ENCODE data around the gene TGFB1. TPM values are rescaled to one million over a fixed set of nuclear protein-coding genes. Genes with fewer than 3 reads are reported as not detected.

The TGFB1 gene
- total and polyA plus RNA-seq, 9 of the 15 experiments (the other 6 are each of a cell fraction or from before 2014, with no cell fraction given) = 0.24 to 159 (median 17.2) TPM

DNA sequence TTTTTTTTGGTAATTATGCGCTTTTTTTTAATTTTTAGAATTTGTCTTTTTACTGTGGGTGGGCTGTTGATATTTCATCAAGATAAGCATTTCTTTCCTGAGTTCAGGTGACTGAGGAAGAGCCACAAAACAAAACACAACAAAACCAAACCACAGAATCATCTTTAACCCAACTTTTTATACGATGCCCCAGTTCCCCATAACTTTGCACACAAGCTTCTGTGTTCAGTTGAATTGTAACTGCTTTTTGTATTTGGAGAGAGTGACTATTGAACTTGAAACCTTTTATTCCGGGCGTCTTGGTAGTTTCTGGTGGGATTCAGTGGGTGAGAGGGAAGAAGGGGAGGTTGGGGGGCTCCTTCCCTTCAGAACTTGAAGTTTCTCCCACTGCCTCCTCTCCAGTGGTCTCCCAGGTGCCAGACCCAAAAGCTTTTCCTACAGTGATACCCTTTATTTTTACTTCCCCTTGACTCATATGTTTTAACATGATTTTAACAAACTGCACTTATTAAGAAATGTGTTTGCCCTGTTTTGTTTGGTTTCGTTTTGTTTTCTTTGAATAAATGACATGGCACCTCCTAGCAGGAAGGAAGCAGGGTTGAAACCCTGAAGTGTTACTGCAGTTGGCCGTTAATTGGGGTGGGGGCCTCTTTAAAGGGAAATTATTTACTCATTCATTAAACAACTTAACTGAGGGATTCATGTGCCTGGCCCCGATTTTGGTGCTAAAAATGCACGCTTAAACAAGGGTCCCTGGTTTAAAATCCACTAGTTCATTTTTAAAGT, 46.4 kb downstream of the TGFB1 start (continued):
- TF ChIP-seq, protein P1, sequence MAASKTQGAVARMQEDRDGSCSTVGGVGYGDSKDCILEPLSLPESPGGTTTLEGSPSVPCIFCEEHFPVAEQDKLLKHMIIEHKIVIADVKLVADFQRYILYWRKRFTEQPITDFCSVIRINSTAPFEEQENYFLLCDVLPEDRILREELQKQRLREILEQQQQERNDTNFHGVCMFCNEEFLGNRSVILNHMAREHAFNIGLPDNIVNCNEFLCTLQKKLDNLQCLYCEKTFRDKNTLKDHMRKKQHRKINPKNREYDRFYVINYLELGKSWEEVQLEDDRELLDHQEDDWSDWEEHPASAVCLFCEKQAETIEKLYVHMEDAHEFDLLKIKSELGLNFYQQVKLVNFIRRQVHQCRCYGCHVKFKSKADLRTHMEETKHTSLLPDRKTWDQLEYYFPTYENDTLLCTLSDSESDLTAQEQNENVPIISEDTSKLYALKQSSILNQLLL (CRISPR knock-in tag; IDR thresholded peaks at IDR 0.05; ENCODE audit: borderline replicate concordance) = no peak
- no peak for TF ChIP-seq NCOR1 (IDR thresholded peaks at IDR 0.05)

DNA sequence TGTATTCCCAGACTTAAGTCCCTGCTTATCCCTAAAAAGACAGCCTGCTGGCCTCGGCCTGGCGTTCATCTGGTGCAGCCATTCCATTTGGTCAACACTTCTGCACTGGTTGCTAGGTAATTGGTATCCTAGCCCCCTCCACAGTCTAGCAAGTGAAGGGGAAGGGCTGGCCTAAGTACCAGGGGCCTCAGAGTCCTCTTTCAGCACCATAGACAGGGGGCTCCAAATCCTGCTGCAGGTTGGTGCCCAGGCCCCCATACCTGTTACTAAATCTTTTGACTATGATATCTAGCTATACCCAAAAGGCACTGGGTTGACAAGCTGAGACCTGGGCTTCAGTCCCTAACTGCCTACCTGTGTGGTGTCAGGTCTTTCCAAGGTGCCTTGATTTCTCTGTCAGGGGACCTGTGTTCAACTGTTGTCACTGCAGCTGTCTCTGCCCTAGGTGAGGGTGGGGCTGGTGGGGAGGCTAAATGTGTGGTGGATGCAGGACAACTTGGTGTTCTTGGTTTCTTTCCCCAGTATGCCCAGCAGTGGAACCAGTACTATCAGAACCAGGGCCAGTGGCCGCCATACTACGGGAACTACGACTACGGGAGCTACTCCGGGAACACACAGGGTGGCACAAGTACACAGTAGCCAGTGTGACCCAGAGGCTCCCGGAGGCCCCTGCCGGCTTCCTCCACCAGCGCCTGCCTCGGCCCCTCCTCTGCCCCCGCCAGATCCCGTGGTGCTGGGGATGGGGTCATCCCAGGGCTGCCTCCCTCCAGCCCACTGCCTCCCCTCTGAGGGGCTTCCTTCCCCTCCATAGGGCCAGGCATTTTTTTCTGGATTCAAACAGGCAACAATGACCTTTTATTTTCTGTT, 47.6 kb downstream of the TGFB1 start:
- 97% methylated on average over 9 of the region's 13 CpGs for WGBS (ENCODE audit: insufficient coverage, low coverage, missing lambda C conversion rate)
- no peak for DNase-seq (ENCODE audit: extremely low read depth in 1 of 4, low spot score in 3 of 4)
- no TSS peak for BruUV-seq (replicated peaks)
- Histone ChIP-seq H3K4me3 (no peak overlapping the region), H3K36me3 (ENCODE audit: control insufficient read depth, insufficient read depth, low read length) (peaks cover 71% of the 10 kb centered on the region), H3K79me2 (ENCODE audit: control insufficient read depth, insufficient read depth, low read length) (peaks cover 14% of the 10 kb centered on the region), H3K9me3 (replicated peaks; ENCODE audit: control insufficient read depth, insufficient read depth, low read depth, low read length) (no peaks in the 10 kb centered on the region), H3K27ac (ENCODE audit: extremely low read depth, low read depth, low read length) (no peak overlapping the region), H3K4me1 (replicated peaks in 1 of 2; ENCODE audit: control insufficient read depth in 2 of 2, insufficient read depth in 2 of 2, low read length in 2 of 2) (peaks cover 11 to 12% of the 10 kb centered on the region in 2 experiments; a peak in 4 of 5 replicates), H3K4me2 (ENCODE audit: insufficient read depth, low read length) (no peak overlapping the region), H2AFZ (ENCODE audit: low read depth, low read length) (no peak overlapping the region), H3K9ac (ENCODE audit: insufficient read depth in 1 of 2, low read depth in 2 of 2, low read length in 2 of 2) (no peak overlapping the region), H4K20me1 (replicated peaks; ENCODE audit: control insufficient read depth, insufficient read depth, low read length) (peaks cover 7% of the 10 kb centered on the region; the same call in 1 of the 2 replicates), H3K9me1 (ENCODE audit: control insufficient read depth, insufficient read depth, low read length) (no peaks in the 10 kb centered on the region), H3K27me3 (ENCODE audit: control insufficient read depth in 2 of 2, insufficient read depth in 2 of 2, low read length in 2 of 2) (no peaks in the 10 kb centered on the region)
- in situ Hi-C loops (cut with MboI) = loop anchor here (25.0 kb wide), 1 partner anchor 256 kb away; no protein-coding TSS in a partner anchor
- no peak for ATAC-seq
- ChIA-PET POLR2A (interaction anchor here (0.6 to 1.0 kb wide), 4 partner anchors 19 to 120 kb away, joined by 3 to 5 read pairs (median 4); partner anchors contain the start of gene HNRNPUL1), CTCF (ENCODE audit: low intra/inter-chr PET ratio) (no interaction called here)
- intact Hi-C loops (cut with micrococcal nuclease) = loop anchor here (5.0 kb wide), 2 partner anchors 46 to 104 kb away; partner anchors contain the start of gene TGFB1
- FAIRE-seq = no peak
- TF ChIP-seq EGR1 (conservative IDR thresholded peaks at IDR 0.05) (no peak), POLR2A (conservative IDR thresholded peaks at IDR 0.05) (0 out of 2 replicates have a peak, but pooled peaks have one; percentile 8), RBFOX2 (IDR thresholded peaks at IDR 0.05; ENCODE audit: low read depth, low read length) (no peak), RBM34 (IDR thresholded peaks at IDR 0.05; ENCODE audit: borderline replicate concordance, insufficient read depth, low read length) (no peak), POLR2G (IDR thresholded peaks at IDR 0.05; ENCODE audit: low read depth, low read length) (peak; percentile 48; the same call in 1 of the 2 replicates), SUPT5H (IDR thresholded peaks at IDR 0.05) (0 out of 2 replicates have a peak, but pooled peaks have one; percentile 11), KAT8 (IDR thresholded peaks at IDR 0.05; ENCODE audit: low read depth) (no peak), NFIC (IDR thresholded peaks at IDR 0.05) (no peak)
